NCI-H2107 treated with DMSO at 0.1 percent for 48 hours (cell line): ENCODE data around the gene SPR.
A peak's percentile ranks its signal among the peaks of the same experiment; 100 is the strongest.
"Not testable (repeated sequence)": the region's sequence is repeated elsewhere in the genome, so short reads cannot be mapped to it uniquely, and the experiment has no call there.

Experiments
- DNase-seq: peaks from one replicate; lab custom pipeline; 2025; ENCODE audit not compliant: unreplicated experiment; lab: John Stamatoyannopoulos, UW

Gene SPR

DNA sequence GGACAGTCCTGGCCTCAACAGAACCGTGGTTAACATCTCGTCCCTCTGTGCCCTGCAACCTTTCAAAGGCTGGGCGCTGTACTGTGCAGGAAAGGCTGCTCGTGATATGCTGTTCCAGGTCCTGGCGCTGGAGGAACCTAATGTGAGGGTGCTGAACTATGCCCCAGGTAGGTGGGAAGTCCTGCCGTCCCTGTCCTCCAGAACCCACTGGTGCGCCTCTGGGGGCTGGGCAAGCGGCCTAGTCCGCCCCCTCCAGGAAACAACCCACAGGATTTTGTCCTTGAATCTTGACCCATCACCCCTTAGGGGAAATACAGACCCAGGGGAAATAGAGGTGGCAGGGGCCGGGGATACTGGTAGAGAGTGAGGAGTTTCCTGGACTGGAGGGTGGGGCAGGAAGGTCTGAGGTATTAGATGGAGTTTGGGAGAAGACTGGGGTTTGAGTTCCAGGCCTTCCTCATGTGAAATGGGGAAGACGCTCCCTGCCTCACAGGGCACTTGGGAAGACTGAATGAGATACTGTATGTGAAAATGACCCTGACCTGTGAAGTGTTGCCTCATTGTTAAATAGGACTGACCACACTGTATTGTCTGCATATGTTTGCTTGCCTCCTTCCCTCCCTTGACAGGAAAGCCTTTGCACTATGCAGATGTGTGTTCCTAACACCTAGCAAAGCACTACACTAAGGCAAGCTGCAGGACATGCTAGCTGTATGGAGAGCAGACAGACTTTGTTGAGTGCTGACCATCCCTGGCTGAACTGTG is 1.4 kb downstream of the SPR start:
- no peak for DNase-seq

DNA sequence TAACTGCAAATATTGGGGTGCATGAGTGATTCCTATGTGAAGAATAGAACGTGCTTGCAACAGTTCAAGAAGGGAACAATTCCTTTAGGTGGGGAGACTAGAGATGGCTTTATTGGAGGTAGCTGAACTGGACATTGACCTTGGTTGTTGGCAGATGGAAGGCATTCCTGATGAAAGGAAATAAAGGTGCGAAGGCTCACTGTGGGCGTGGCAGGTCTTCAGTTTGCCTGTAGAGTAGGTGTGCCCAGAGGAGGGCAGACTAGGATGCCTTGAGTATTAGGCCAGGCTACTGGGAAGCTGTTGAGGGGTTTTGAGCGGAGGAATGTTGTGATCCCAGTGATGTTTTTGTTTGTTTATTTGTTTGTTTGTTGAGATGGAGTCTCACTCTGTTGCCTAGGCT is 2.8 kb downstream of the SPR start:
- no peak for DNase-seq

DNA sequence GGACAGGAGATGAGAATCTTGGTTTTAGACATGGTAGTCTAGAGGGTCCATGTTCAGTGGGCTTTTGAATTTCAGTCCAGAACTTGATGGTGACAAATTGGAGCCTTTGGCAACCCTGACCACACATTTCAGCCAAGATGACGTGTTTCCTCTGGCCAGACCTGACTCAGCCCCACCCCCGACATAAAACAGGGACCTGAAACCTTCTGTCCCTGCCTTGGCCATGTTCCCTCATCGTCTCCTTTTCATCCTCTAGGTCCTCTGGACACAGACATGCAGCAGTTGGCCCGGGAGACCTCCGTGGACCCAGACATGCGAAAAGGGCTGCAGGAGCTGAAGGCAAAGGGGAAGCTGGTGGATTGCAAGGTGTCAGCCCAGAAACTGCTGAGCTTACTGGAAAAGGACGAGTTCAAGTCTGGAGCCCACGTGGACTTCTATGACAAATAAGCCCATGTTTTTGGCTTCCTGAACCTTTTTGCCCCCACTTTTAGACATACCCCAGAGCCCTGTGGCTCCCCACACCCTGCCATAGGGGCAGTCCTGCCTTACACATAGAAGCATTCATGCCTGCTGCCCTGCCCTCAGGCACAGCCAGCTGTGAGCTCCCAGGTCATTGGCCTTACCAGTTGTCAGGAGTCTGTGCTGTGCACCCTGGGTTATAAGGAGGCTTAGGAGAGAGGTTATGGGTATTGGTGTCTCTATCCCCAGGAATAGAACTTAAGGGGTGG is 4.0 kb downstream of the SPR start:
- DNase-seq, result no peak

DNA sequence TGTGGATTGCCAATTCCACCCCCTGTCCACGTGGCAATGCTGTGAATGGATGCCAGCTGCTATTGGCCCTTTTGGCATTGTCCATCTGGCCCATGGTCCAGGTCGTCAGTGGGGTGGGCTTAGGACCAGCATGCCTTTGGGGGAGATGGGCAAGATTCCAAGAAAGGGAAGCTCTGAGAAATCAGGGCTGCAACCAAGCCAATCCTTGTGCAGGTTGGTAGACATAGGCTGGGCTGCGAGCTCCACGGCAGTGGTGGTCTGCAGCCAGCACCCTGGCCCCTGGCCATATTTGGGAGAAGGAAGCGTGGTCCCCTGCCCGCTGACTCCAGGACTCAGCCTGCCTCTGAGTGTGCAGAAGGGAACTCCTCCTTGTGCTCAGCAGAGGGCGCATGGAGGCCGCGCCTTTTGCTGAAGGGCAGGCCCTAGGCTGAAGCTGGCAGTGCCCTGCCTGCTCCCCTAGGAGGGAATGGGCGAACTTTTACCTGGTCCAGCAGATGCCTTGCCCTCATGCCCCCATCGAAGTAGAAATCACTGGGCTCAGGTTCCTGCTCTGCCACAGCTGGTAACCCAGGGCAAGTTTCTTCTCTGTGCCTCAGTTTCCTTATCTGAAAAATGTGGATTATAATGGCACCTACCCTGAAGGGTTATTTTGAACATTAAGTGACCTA is 5.4 kb downstream of the SPR start:
- DNase-seq, result peak; percentile 30

DNA sequence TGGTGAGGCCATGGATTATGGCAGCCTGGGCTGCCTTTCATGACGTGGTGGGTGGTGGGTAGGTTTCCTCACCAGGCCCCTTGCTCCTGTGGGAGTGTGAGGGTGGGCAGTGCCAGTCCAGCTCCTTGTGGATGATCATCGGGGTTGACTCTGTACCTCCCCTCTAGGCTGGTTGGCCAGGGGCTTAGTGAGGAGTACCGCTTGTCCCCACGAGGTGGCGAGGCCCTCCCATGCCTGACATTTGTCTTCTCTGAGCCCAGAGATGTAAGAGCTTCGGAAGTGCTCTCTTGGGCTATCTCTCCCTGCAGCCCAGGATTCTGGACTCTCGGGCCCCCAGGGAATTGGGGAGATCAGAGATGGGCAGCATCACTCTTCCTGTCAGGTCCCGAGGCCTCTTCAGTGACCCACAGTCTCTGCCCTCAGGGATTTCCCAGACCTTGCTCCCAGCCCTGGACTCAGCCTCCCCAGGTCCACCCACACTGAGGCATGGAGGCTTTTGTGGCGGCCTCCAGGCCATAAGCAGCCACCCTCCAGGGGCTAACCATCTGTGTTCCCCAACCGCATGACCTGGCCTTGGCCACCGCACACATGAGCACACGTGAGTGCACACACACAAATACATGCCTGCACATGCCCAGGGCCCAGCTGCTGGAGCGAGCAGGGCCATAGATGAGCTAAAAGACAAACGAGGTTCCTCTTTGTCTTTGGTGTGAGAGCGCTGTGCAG is 6.5 kb downstream of the SPR start:
- peak; percentile 10 for DNase-seq

DNA sequence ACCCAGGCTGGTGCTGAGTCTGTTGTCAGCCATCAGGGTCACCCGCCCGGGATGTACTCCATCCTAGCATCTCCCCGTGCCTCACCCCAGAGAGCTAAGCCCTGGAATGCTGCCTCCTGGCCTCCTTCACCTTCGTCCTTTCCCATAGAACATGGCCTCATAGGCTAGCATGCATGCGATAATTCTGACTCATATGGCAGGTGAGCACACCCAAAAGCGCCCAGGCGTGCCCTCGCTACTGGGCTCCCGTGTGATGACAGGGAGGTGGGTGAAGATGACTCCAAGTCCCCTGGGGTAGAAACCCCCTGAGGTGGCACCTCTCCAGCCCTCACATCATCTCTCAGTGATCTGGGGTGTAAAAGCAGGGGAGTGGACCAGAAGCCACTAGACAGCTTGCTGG is 7.3 kb downstream of the SPR start:
- DNase-seq, result no peak

DNA sequence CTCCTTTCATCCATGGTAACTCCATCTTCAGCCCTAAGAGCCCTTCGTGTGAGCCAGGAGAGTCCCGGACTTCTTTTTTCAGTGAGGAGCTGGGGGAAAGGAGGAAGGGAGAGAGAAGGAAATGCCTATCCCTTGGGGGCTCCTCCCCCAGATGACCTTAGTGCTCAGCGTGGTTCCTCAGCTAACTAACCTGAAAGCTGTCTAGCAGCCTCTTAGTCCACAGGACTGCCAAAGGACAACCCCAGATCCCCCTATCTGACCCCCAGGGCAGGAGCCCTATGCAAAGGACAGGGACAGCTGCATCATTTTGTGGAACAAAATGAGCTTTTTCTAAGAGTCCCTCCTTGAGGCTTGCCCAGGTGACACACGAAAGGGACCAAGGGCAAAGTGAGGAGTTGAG is 7.9 kb downstream of the SPR start:
- DNase-seq, result no peak

DNA sequence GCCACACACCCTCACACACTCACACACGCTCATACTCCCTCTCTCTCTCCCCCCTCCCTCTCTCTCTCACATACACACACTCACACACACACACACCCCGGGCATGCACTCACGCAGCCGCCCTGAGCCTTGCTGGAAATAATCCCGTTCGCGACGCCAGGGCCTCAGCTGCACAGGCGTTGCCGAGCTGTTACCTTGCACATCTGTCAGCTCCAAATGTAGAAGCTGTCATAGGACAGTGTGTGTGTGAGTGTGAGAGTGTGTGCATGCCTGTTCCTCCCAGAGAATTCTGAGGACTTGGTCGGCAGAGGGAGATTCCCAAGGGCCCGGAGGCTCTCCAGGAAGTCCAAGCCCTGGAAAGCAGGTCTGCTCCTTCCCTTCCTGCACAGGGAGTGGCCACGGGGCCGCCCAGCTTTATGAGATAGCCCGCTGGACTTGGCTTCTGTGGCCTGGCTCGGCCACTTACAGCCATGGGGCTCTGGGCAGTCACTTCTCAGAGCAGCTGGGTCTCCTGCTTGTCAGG is 8.6 kb downstream of the SPR start:
- DNase-seq, result no peak

DNA sequence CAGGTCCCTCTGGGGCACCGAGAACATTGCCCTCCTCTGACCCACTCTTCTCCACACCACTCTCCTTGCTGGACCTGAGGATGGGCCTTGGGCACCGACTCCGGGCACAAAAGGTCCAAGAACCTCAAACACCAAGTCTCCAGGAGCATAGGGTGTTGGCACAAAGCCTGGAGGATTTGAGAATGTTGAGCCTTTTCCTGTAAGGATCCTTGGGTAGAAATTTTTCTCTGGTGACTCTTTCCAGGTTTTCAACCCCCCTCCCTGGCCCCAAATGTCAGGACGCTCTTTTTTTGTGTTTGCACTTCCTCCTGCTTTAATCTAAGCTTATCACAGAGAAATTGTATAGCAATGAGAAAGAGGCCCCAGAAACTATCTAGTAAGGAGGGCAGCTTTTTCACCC is 9.2 kb downstream of the SPR start:
- DNase-seq, result no peak

DNA sequence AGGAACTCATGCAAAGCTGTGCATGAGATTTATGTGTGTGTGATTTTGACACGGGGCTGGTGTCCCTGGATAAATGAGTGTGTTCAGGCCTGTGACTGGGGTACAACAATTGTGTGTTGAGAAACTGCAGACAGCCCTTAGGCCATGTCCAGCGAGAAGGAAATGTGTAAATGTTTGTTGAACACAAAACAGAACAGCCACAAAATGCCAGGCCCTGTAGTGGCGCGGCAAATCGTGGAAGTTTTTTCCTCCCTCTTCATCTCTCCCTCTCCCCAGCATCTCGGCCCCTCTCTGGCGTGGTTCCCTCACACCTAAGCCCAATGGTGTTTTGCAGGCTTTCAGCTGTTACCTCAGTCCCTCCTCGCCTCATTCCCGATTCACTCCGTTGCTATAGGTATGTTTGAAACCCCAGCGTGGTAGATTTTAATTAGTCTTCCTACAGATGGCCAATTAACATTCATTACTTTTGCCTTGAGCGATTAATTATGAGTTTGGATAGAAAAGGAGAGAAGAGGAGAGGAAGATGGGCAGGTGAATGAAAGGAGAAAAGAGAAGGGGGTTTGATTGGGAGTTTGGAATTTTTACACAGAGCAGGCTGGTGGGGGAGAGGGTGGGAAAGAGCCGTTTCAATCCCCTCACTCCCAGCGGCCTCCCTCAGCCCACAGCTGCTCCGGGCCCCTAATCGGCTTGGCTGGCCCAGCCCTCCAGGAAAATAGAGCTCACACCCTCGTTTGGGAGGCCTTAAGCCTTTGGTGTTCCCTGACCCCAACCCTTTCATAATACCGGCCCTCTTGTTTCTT is 10.8 kb downstream of the SPR start:
- no peak for DNase-seq

DNA sequence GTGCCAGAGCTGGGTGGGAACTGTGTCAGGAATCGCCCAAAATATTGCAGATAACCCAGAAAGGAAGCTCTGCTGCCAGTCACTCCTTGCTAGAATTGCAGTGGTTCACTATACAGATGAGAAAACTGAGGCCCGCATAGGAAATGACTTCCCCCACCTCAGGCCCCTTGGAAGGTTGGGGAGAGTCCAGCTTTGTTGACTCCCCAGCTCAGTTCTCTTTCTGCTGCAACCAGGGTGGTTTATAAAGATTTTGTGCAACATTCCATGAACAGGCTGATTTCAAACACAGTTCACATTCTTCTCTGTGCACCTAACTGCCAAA is 11.3 kb downstream of the SPR start:
- no peak for DNase-seq

DNA sequence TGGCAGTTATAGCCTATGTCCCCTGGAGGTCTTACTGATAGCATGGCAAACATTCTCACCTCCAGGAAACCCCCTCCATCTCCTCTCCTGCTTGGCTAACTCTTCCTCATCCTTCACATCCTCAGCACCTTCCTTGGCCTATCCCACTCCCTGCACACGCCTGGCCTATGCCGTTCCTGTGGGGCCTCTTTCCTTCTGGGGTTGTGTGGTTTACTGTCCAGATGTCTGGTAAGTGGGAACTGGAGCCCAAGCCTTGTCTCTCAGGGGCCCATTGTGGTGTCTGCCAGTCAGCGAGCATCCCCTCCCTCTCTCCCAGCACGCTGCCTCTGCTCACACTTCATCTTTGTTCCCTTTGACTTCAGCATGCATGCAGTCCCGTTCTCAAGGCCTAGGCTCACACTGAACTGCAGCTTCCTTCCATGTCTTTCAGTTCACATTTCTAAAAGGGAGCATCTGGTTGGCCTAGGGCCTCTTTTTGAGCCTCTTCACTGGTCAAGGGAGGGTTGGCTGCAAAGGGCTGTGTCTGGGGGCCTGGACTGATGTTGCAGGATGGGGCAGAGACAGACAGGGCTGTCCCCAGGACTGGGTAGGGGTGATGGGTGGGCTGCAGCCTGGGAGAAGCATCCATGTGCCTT is 13.1 kb downstream of the SPR start:
- no peak for DNase-seq

DNA sequence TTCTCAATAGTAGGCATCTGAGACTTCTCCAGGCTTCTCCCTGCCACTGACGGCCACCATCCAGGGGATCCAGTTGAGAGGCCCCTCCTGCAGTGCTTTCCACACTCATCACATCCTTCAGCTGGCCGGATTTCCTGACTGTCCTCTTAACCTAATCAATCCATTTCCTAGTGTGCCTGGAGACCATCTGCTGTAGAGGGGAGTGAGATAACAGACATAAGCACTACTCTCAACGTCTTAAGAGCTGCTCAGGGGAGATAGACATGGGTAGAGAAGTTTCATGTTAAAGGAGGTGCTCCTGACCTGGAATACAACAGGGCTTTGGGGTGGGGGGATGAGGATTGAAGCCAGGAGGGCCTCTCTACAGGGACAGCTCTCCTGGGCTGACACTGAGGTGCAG is 14.2 kb downstream of the SPR start:
- no peak for DNase-seq

DNA sequence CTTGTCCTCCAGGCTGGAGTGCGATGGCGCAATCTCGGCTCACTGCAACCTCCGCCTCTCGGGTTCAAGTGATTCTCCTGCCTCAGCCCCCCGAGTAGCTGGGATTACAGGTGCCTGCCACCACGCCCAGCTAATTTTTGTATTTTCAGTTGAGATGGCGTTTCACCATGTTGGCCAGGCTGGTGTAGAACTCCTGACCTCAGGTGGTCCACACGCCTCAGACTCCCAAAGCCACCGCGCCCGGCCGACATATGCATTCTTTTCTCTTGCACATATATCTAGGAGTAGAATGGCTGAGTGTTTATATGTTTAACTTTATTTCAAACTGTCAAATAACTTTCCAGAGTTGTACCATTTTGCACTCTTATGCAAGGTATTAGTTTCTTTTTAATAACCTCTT is 20.2 kb downstream of the SPR start:
- DNase-seq, result not testable (repeated sequence)

DNA sequence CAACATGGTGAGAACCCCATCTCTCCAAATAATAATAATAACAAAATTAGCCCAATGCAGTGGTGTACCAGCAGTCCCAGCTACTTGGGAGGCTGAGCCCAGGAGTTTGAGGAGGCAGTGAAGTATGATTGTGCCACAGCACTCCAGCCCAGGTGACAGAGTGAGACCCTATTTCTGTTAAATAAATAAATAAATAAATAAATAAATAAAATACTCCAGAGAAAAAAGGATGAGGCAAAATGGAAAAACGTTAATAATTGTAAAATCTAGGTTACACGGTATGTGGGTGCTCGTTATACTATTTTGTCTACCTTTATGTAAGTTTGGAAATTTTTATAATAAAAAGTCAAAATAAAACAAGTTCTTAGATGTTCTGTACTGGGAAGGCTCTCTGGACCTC is 21.5 kb downstream of the SPR start:
- DNase-seq, result no peak

DNA sequence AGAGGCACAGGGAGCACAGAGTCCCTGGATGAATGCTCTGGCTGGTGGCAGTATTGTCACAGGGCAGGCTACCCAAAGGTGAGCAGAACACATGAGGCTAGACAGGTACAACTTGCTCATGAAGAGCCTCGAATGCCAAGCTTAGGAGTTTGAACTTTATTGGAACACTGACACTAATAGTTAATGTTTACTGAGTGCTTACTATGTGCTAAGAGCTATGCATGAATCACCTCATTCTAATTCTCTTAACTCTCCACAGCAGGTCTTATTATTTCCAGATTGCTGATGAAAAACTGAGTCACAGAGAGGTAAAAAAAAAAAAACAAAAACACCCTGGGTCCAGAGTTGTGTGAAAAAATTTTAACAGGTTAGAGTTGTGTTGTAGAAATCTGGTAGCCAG is 24.0 kb downstream of the SPR start:
- DNase-seq, result no peak

DNA sequence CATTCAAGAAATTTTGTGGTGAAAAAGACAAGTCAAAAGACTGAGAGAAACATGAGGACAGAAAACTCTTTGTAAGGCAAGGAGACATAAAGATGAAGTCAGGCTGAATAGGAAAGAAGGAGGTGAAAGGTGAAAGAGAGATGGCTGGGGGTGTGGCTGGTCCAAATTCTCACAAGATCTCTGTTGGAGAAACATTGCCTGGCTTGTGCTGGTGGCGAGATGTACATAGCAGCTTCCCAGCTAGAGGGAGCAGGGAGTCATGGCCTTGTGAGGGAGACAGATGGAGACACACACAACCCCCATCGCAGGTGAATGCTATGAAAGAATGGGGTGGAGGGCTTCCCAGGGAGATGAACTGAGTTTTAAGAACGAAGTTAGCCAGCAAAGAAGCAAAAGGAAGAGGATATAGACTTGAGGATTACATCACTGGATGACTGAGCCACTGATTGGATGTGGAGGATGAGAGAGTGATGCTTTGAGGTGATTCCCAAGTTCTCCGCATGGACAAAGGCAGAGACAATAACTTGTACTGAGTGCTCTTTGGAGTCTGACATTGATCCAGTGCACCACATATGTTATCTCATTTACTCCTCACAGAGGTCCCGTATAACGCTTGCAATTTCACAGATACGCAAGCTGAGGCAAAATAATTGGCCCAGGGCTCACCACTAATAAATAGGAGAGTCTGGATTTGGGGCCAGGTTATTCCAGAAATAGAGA is 26.4 kb downstream of the SPR start:
- no peak for DNase-seq

DNA sequence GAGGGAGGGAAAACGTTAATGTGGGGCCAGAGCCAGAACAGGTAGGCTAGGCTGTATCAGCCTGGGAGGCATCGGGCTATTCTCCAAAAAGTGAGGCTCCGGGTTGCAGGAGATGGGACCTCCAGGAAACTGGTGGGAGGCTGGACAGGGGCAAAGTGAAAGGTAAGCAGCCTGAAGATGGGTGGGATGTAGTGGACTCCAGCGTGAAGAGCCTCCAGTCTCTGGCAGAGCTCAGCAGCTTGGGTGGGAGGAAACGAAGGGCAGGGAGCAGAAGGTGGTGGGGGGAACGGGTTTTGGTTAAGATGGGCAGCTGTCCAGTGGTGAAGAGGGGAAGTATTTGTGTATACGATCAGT is 27.0 kb downstream of the SPR start:
- no peak for DNase-seq

DNA sequence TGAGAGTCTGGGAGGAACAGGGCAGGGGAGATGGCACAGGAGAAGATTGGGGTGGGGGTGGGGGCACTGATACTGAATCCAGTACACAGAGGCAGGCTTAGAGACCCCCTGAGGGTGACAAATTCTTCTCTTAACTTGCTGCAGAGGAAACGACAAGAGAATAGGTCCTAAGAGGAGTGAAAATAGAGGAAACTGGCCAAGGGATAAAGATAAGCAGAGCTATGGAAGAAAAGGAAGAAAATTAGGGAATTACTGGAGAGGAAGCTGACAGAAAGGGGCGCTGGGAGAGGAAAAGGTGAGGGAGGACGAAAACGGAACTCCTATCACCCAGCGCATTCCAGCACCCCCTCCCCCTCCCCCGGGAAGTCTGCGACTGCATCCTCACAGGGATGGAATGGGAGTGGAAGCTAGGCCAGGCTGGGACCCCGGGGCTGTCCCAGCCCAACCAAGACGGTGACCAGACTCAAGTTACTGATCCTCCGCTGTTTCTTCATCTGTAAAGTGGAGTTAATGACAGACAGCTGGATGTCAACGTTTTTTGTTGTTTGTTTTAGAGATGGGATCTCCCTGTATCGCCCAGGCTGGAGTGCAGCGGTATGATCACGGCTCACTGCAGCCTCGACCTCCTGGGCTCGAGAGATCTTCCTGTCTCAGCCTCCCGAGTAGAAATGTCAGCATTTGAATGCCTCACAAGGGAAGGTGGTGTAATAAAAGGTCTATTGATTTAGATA is 27.5 kb downstream of the SPR start:
- no peak for DNase-seq
